NB4 (cell line): Measurements from ENCODE around the gene ACD.

ENCODE experiments used
- CTCF ChIP-seq: IDR thresholded peaks from one replicate; pipeline ENCODE4 v1.5.1; 2012; ENCODE audit warnings: low read depth, low read length
- POLR2A ChIP-seq: IDR thresholded peaks from 2 replicates; pipeline ENCODE4 v1.6.1; 2011; ENCODE audit warnings: mild to moderate bottlenecking; ENCODE audit not compliant: insufficient read length; ENCODE audit errors: extremely low read depth

GRCh38 chr16:67648764-67649407 is 11.2 kb downstream of the ACD start:
- no peak for TF ChIP-seq POLR2A
- no peak for TF ChIP-seq CTCF
